Right cardiac atrium (tissue), 5 donors: Measurements from ENCODE around the gene CHD6. TPM values are rescaled to one million over a fixed set of nuclear protein-coding genes. Genes with fewer than 3 reads are reported as not detected.

Experiments used
- ATAC-seq, 2 donors: fragments of 200-7000 bp; cut with Tn5 transposase; one replicate each; pipeline versions ENCODE4 v1.8.0 to v1.9.1; 2020; ENCODE audit warnings: moderate library complexity in 2 of 2, mild to moderate bottlenecking in 1 of 2
- DNase-seq, 3 donors: peaks; one replicate each; pipeline ENCODE4 v3.0.0-alpha.2; 2020
- H3K27ac ChIP-seq: one replicate; pipeline ENCODE4 v1.5.1; 2013; ENCODE audit warnings: mild to moderate bottlenecking, low read length, control low read depth, moderate library complexity
- H3K27me3 ChIP-seq: one replicate; pipeline ENCODE4 v1.6.1; 2013; ENCODE audit not compliant: control insufficient read depth, insufficient read depth
- H3K4me1 ChIP-seq: one replicate; pipeline ENCODE4 v1.6.1; 2013; ENCODE audit warnings: low read length; ENCODE audit not compliant: control insufficient read depth, insufficient read depth
- H3K4me3 ChIP-seq: one replicate; pipeline ENCODE4 v1.5.1; 2013; ENCODE audit warnings: low read length, control low read depth
- H3K9me3 ChIP-seq: one replicate; pipeline ENCODE4 v1.6.1; 2013; ENCODE audit warnings: low read length; ENCODE audit not compliant: control insufficient read depth
- whole genome bisulfite sequencing: extraction: QIAGEN DNeasy Blood & Tissue Kit; methylation state at CpG from one replicate; pipeline ENCODE4 v1.1.7; 2013; 5-methylcytosine and 5-hydroxymethylcytosine counted together
- intact Hi-C, 4 donors: fragments of 100-400 bp; cut with DNase I; formaldehyde crosslinking; loops; one replicate each; pipeline versions ENCODE4 v1.11.0 to v1.14.0; 2022 to 2023
- polyA plus RNA-seq: library from polyadenylated mRNA; stranded (reverse); fragments of 200-250 nt; gene quantifications from one replicate; pipeline ENCODE4 v1.2.3, GENCODE V29; 2013
- total RNA-seq, 4 donors: library from RNA; stranded (reverse); fragmentation: NEBNext Ultra II Directional; extraction: Animal tissue kit (Norgen Biotek cat#: 25700); gene quantifications; one replicate each; pipeline ENCODE4 v1.2.1, GENCODE V29; 2021
- donor health status: healthy with polysubstance abuse.
- donor health status: DM: no; HTN: yes; CAD: no.
- donor health status: DM: no; HTN: no; CAD: no.
- donor health status: DM: no; HTN: yes; CAD: no; lungs with severe emphysema.
- donor health status: DM: yes; HTN: yes; CAD: no.

CHD6 gene
- total and polyA plus RNA-seq, 5 donors = 9.7 to 53.9 (median 49.2) TPM

GRCh38 chr20:41560970-41561369 lies 57.2 kb downstream of the CHD6 start:
- no peak overlapping the region for H3K4me3 ChIP-seq
- WGBS = 82% methylated on average over 1 of the region's 1 CpG
- DNase-seq (no peak), ATAC-seq (no peak)
- H3K9me3 ChIP-seq = no peaks in the 10 kb centered on the region
- intact Hi-C loops = no loop called here
- no peaks in the 10 kb centered on the region for H3K27me3 ChIP-seq
- H3K4me1 ChIP-seq = peaks cover 7% of the 10 kb centered on the region
- H3K27ac ChIP-seq = no peak overlapping the region

DNA sequence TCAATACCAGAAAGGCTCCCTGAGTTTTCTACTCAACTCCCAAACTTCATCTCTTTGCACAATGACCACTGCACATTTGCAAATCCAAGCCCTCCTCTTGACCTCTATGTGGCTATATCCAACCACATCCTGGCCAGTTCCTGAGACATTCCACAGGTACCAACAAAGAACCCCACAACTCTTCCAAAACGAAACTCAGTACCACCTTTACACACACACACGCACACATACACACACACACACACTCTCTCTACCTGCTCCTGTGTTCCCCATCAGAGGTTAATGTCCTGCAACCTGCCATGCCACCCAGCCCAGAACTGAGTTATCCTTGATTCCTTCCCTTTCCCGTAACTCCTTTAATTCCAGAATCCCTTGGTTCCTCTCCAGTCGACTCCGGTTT lies 58.5 kb downstream of the CHD6 start:
- Histone ChIP-seq H3K27me3 (no peaks in the 10 kb centered on the region), H3K4me1 (peaks cover 7% of the 10 kb centered on the region), H3K4me3 (no peak overlapping the region), H3K9me3 (no peaks in the 10 kb centered on the region), H3K27ac (no peak overlapping the region)
- no peak for ATAC-seq
- DNase-seq = no peak
- WGBS = 94% methylated on average over 5 of the region's 5 CpGs
- intact Hi-C loops = no loop called here

DNA sequence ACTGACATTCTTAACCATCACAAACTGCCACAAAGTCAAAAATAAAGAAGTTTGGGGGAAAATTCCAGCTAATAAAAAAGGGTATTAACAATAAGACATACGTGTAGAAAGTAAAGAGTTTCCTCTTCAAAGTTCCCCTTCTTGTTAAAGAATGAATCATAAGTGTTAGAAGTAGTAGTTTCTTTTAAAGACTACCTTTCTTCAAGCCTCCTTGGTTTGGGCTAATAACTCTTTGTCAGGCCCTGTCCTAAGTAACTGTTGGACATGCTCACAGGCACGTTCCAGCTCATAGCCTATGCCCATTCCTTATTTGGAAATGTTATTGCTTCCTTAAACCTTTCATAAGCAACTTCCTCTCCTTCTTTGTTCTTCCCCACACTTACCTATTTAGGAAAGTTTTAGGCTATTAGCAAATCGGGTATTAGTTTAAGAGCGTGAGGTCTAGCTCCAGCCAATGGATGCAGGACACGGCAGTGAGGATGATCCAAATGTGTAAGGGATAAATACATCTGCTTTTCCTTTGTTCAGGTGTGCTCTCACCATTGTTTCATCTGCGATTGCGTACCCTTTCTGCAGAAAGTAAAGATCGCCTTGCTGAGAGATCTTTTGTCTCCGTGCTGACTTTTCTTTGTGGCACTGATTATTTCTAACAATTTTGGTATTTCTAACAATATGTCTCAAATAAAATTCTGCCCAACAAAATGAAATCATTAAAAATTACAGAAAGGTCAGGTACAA lies 64.9 kb downstream of the CHD6 start:
- ATAC-seq = no peak
- Histone ChIP-seq H3K27me3 (no peaks in the 10 kb centered on the region), H3K4me3 (no peak overlapping the region), H3K4me1 (peaks cover 5% of the 10 kb centered on the region), H3K27ac (no peak overlapping the region), H3K9me3 (no peaks in the 10 kb centered on the region)
- WGBS = 87% methylated on average over 9 of the region's 9 CpGs
- intact Hi-C loops = no loop called here
- DNase-seq = no peak

- intact Hi-C loops = no loop called here
- 97% methylated on average over 5 of the region's 5 CpGs for WGBS
Observed at GRCh38 chr20:41552295-41553068, 65.7 kb downstream of the CHD6 start.

DNA sequence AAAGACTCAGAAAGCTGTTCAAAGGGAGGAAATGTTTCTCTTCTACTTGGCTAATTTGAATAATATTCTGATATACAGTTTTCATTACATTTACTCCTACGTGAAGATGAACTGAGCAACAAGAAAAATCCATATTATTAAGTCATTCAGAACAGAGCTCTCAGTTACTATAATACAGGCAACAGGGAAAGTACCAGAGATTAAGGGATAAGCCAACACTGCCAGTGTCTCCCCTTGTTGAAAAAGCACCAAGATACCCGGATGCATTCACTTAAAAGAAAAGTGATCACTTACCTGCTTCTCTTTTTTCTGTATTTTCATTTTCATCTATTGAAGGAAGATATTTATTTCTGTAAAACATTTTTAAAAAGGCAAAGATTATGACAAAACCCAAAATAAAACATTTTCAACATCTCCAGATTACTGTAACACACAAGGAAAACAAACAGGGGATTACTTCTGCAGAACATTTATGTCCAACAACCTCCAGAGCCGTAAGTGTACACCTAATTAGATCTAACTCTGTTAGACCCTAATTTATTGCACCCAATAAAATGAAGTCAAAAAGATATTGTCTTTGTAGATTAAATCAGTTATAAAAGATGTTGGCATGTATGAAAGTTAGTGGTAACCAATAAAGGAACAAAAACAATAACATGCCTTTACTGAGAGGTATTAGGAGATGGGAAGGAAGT lies 67.0 kb downstream of the CHD6 start:
- Histone ChIP-seq H3K27me3 (no peaks in the 10 kb centered on the region), H3K4me3 (no peak overlapping the region), H3K4me1 (no peaks in the 10 kb centered on the region), H3K27ac (no peak overlapping the region), H3K9me3 (no peaks in the 10 kb centered on the region)
- 79% methylated on average over 3 of the region's 3 CpGs for WGBS
- intact Hi-C loops = no loop called here
- DNase-seq (no peak), ATAC-seq (no peak)

More at GRCh38 chr20:41552295-41553068, 65.7 kb downstream of the CHD6 start:
- H3K27ac ChIP-seq = no peak overlapping the region
- no peaks in the 10 kb centered on the region for H3K4me1 ChIP-seq
- H3K9me3 ChIP-seq = no peaks in the 10 kb centered on the region
- ATAC-seq (no peak), DNase-seq (no peak)
- H3K27me3 ChIP-seq = no peaks in the 10 kb centered on the region
- no peak overlapping the region for H3K4me3 ChIP-seq

GRCh38 chr20:41547221-41547620 lies 71.0 kb downstream of the CHD6 start:
- H3K9me3 ChIP-seq = no peaks in the 10 kb centered on the region
- ATAC-seq (no peak), DNase-seq (no peak)
- no peak overlapping the region for H3K27ac ChIP-seq
- H3K4me1 ChIP-seq = no peaks in the 10 kb centered on the region
- H3K27me3 ChIP-seq = no peaks in the 10 kb centered on the region
- intact Hi-C loops = no loop called here
- no peak overlapping the region for H3K4me3 ChIP-seq
- WGBS = 85% methylated on average over 8 of the region's 8 CpGs

- intact Hi-C loops = no loop called here
- ATAC-seq = no peak
- Histone ChIP-seq H3K27me3 (no peaks in the 10 kb centered on the region), H3K9me3 (no peaks in the 10 kb centered on the region), H3K27ac (no peak overlapping the region), H3K4me3 (no peak overlapping the region), H3K4me1 (no peaks in the 10 kb centered on the region)
- WGBS = 89% methylated on average over 4 of the region's 4 CpGs
- DNase-seq = no peak
Observed at GRCh38 chr20:41546535-41546934, 71.6 kb downstream of the CHD6 start.

- intact Hi-C loops = no loop called here
- Histone ChIP-seq H3K27ac (no peak overlapping the region), H3K4me1 (no peaks in the 10 kb centered on the region), H3K9me3 (no peaks in the 10 kb centered on the region), H3K4me3 (no peak overlapping the region), H3K27me3 (no peaks in the 10 kb centered on the region)
- ATAC-seq = no peak
- WGBS = 95% methylated on average over 1 of the region's 1 CpG
- DNase-seq = no peak
Observed at GRCh38 chr20:41544472-41544871, 73.7 kb downstream of the CHD6 start.

DNA sequence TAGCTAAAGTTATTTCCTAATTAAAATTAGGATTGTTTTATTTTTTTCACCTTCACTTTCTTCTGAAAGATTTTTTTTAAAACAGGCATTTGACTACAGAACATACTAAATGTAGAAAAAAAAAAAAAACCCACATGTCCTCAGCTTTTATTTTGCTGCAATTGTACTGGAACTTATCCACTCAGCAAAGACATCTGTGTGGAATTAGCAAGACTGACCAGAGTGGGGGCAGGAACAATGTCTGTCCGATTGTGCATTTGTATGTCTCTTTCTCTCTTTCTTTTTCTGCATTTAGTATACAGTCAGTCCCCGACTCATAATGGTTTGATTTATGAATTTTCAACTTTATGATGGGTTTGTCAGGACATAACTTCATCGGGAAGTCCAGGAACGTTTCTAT lies 77.3 kb downstream of the CHD6 start:
- WGBS = 67% methylated on average over 4 of the region's 4 CpGs
- Histone ChIP-seq H3K27me3 (no peaks in the 10 kb centered on the region), H3K27ac (no peak overlapping the region), H3K9me3 (no peaks in the 10 kb centered on the region), H3K4me1 (no peaks in the 10 kb centered on the region), H3K4me3 (no peak overlapping the region)
- intact Hi-C loops = no loop called here
- DNase-seq (no peak), ATAC-seq (no peak)

- ATAC-seq (no peak), DNase-seq (no peak)
- 75% methylated on average over 3 of the region's 3 CpGs for WGBS
- Histone ChIP-seq H3K4me3 (no peak overlapping the region), H3K27ac (no peak overlapping the region), H3K9me3 (no peaks in the 10 kb centered on the region), H3K27me3 (no peaks in the 10 kb centered on the region), H3K4me1 (no peaks in the 10 kb centered on the region)
- intact Hi-C loops = no loop called here
Observed at GRCh38 chr20:41540459-41540858, 77.7 kb downstream of the CHD6 start.
